Rectal smooth muscle tissue (tissue), 1 donor: Measurements from ENCODE around the gene TRERF1.
"Not testable (repeated sequence)": the region's sequence is repeated elsewhere in the genome, so short reads cannot be mapped to it uniquely, and the experiment has no call there.

Experiments used
- H3K27ac ChIP-seq: one replicate; pipeline ENCODE4 v1.7.0; 2013; ENCODE audit warnings: low read depth, low read length, inconsistent platforms
- H3K27me3 ChIP-seq: one replicate; pipeline ENCODE4 v1.7.0; 2013; ENCODE audit warnings: low read length; ENCODE audit not compliant: control insufficient read depth, insufficient read depth
- H3K36me3 ChIP-seq: one replicate; pipeline ENCODE4 v1.7.0; 2013; ENCODE audit warnings: low read length; ENCODE audit not compliant: control insufficient read depth, insufficient read depth
- H3K4me1 ChIP-seq: one replicate; pipeline ENCODE4 v1.7.0; 2013; ENCODE audit warnings: low read length; ENCODE audit not compliant: control insufficient read depth, insufficient read depth
- H3K4me3 ChIP-seq: one replicate; pipeline ENCODE4 v1.7.0; 2013; ENCODE audit warnings: low read length
- H3K9ac ChIP-seq: one replicate; pipeline ENCODE4 v1.7.0; 2013; ENCODE audit warnings: low read length

TRERF1 gene

GRCh38 chr6:42324656-42325324, 126.9 kb downstream of the TRERF1 start:
- H3K9ac ChIP-seq, H3K4me3 ChIP-seq, H3K4me1 ChIP-seq, H3K36me3 ChIP-seq, H3K27me3 ChIP-seq, H3K27ac ChIP-seq: not testable (repeated sequence)

GRCh38 chr6:42322676-42323075, 129.1 kb downstream of the TRERF1 start:
- no peak overlapping the region for H3K27ac ChIP-seq
- H3K27me3 ChIP-seq = no peaks in the 10 kb centered on the region
- no peaks in the 10 kb centered on the region for H3K36me3 ChIP-seq
- H3K4me1 ChIP-seq = no peaks in the 10 kb centered on the region
- no peak overlapping the region for H3K9ac ChIP-seq
- no peak overlapping the region for H3K4me3 ChIP-seq

- Histone ChIP-seq H3K27ac (no peak overlapping the region), H3K4me1 (no peaks in the 10 kb centered on the region), H3K27me3 (no peaks in the 10 kb centered on the region), H3K4me3 (no peak overlapping the region), H3K36me3 (no peaks in the 10 kb centered on the region), H3K9ac (no peak overlapping the region)
These were observed 129.8 kb downstream of the TRERF1 start for GRCh38 chr6:42321976-42322375.

- Histone ChIP-seq H3K36me3 (no peaks in the 10 kb centered on the region), H3K9ac (no peak overlapping the region), H3K27me3 (no peaks in the 10 kb centered on the region), H3K27ac (no peak overlapping the region), H3K4me3 (no peak overlapping the region), H3K4me1 (no peaks in the 10 kb centered on the region)
These were observed 131.0 kb downstream of the TRERF1 start for GRCh38 chr6:42320762-42321161.

GRCh38 chr6:42318480-42318879, 133.2 kb downstream of the TRERF1 start:
- Histone ChIP-seq H3K36me3 (no peaks in the 10 kb centered on the region), H3K27ac (no peak overlapping the region), H3K4me1 (no peaks in the 10 kb centered on the region), H3K9ac (no peak overlapping the region), H3K4me3 (no peak overlapping the region), H3K27me3 (no peaks in the 10 kb centered on the region)

- no peak overlapping the region for H3K27ac ChIP-seq
- H3K4me1 ChIP-seq = no peaks in the 10 kb centered on the region
- H3K9ac ChIP-seq = no peak overlapping the region
- no peaks in the 10 kb centered on the region for H3K27me3 ChIP-seq
- no peak overlapping the region for H3K4me3 ChIP-seq
- H3K36me3 ChIP-seq = no peaks in the 10 kb centered on the region
These were observed 134.7 kb downstream of the TRERF1 start for GRCh38 chr6:42316981-42317380.

- H3K9ac ChIP-seq = no peak overlapping the region
- no peaks in the 10 kb centered on the region for H3K36me3 ChIP-seq
- H3K4me1 ChIP-seq = no peaks in the 10 kb centered on the region
- H3K27ac ChIP-seq = no peak overlapping the region
- H3K4me3 ChIP-seq = no peak overlapping the region
- no peaks in the 10 kb centered on the region for H3K27me3 ChIP-seq
These were observed 135.4 kb downstream of the TRERF1 start for GRCh38 chr6:42315991-42316970.

DNA sequence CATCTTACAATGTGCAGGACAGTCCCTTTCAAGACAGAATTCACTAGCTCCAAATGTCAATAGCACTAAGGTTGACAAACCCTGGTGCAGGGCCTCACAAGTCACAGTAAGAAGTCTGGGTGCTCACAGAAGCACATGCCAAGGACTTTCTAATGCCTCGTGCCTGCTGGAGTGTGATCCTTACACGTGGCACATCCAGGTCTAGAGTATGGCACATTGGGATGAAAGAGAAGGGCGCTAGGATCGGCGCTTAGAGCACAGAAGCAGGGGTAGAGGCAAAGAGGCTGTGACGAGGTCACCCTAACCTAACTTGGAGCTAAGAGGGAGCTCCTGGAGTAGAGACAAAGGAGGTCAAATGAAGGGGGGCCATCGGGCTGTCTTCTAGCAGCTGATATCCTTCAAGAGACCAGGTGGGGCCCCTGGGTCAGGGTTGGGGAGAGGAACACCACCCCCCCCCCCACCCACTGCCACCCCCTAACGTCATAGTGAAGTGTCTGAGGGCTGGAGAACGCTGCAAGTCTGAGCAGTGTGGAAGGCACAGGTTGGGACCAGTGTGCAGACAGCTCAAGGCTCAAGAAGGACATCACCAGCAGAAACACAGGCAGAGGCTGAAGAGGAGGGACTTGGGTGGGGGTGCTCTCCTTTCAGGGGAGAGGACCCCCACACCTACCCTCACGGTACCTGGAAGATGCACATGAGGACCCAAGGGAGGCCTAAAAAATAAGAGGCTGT, 136.3 kb downstream of the TRERF1 start:
- no peaks in the 10 kb centered on the region for H3K27me3 ChIP-seq
- H3K9ac ChIP-seq = no peak overlapping the region
- H3K4me3 ChIP-seq = no peak overlapping the region
- no peak overlapping the region for H3K27ac ChIP-seq
- H3K36me3 ChIP-seq = no peaks in the 10 kb centered on the region
- H3K4me1 ChIP-seq = no peaks in the 10 kb centered on the region

DNA sequence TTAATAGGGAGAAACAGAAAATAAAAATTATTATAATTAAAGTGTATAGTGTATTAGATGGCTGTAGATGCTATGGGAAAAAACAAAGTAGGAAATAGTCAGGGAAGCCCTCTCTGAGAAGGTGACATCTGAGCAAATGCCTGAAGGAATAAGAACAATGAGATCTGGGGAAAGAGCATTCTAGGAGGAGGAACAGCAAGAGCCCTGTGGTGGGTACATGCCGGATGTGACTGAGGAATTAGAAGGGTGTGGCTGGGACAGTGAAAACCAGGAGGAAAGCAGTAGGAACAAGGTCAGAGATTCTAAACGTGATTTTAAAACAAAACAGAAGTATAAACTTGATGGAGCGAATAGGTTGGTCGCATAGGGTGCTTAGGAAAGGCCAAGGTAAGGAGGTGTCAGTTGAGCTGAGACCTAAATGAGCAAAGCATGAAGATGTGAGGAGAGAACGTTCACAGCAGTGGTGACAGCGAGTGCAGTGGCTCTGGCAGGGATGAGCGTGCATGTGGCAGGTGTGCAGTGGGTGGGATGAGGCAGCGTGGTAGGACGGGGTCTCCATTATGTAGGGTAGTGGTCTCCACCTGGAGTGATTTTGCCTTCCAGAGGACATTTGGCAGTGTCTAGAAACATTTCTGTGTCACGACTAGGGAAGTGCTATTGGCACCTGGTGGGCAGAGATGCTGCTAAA, 137.0 kb downstream of the TRERF1 start:
- H3K36me3 ChIP-seq = no peaks in the 10 kb centered on the region
- no peaks in the 10 kb centered on the region for H3K4me1 ChIP-seq
- H3K27me3 ChIP-seq = no peaks in the 10 kb centered on the region
- H3K27ac ChIP-seq = no peak overlapping the region
- no peak overlapping the region for H3K9ac ChIP-seq
- H3K4me3 ChIP-seq = no peak overlapping the region

DNA sequence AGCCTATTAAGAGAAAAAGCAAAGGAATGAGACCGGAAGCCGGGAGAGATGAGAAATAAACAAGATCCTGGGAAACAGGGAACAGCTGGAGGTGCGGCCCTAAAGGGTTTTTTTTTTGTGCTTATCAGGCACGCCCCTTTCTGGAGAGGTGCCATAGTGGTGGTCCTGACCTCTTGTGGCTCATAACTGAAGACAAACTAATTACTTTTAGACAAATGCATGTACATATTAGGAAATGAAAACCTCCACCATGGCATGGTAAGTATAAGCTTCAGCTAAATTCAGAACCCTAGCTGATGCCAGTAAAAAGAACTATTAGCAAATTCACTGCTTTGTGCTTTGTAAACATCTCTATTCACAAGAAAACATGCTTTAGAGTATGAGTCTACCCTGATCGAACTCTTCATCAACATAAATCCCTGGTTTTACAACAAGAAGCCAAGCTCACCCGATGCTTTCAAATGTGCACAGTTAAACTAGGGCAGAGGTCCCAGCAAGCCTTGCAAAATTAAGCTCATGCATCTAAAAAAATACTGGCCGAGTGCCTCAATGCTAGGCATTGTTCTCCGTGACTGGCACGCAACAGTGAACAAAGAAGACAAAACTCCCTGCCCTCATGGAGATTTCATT, 137.7 kb downstream of the TRERF1 start:
- H3K27ac ChIP-seq = no peak overlapping the region

DNA sequence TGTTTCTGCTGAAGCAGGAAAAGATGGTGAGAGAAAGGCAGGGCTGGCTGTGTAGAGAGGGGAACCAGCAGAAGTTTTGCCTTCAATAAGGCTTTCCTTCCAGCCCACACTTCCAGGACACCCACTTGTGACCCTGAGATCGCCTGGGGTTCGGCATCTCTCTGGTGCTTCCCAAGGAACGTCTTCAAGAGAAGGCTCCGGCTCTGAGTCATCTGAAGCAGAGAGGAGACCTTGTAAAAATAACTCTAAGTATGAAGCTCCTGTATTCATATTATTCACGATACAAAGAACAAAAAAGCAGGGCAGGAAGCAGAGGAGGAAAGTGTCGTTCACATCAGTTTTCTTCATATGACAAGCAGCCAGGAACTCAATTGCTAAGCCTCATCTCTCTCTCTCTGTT, 138.7 kb downstream of the TRERF1 start:
- H3K27ac ChIP-seq = no peak overlapping the region
- H3K9ac ChIP-seq = no peak overlapping the region
- no peaks in the 10 kb centered on the region for H3K4me1 ChIP-seq
- H3K27me3 ChIP-seq = no peaks in the 10 kb centered on the region
- H3K4me3 ChIP-seq = no peak overlapping the region
- no peaks in the 10 kb centered on the region for H3K36me3 ChIP-seq

More for the DNA sequence above, 137.7 kb downstream of the TRERF1 start:
- Histone ChIP-seq H3K27me3 (no peaks in the 10 kb centered on the region), H3K36me3 (no peaks in the 10 kb centered on the region), H3K4me1 (no peaks in the 10 kb centered on the region), H3K9ac (no peak overlapping the region), H3K4me3 (no peak overlapping the region)

DNA sequence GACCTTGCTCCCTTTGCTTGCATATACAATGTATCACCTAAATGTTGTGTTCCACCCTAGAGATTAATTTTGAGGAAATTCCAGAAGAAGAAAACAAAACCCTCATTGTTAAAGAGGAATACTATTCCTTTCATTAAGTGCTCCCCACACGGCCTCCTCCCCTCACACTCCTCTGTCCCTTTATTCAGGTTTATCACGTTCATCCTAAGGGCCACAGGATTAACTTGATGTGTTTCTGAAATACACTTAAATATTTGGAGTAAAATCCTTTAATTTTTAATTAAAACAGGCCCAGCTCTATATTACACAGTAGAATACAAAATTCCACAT, 144.6 kb downstream of the TRERF1 start:
- no peaks in the 10 kb centered on the region for H3K4me1 ChIP-seq
- no peak overlapping the region for H3K4me3 ChIP-seq
- no peaks in the 10 kb centered on the region for H3K36me3 ChIP-seq

More for the DNA sequence above, 144.6 kb downstream of the TRERF1 start:
- Histone ChIP-seq H3K27me3 (no peaks in the 10 kb centered on the region), H3K27ac (no peak overlapping the region), H3K9ac (no peak overlapping the region)
